ENCODE results near the gene DGKB.

The DGKB gene

DNA sequence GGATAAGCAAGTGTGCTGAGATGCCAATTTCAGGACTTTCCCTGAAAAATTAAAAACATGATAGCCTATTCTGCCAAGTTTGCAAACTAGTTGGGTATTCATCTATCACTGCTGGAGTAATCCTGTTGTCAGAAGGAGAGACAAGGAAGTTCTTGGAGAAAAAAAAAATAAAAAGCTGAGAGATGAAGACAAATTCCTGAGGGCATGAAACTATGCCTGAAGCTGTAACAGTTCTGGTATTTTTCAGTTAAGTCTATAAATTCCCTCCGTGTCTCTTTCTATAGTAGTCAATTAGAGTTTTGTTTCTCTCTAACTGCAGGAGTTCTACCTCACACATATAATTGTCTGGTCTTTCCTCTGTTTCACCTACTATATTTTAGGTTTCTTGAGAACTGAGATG is 95.7 kb downstream of the DGKB start:
- Histone ChIP-seq H3K4me1 (ENCODE audit: control insufficient read depth, insufficient read depth, low read length) (no peaks in the 10 kb centered on the region), H3K9ac (ENCODE audit: low read length) (no peak overlapping the region), H3K4me3 (ENCODE audit: low read length) (no peak overlapping the region), H3K27ac (ENCODE audit: low read depth, low read length) (no peak overlapping the region), H3K36me3 (ENCODE audit: control insufficient read depth, insufficient read depth, low read length) (no peaks in the 10 kb centered on the region), H3K27me3 (ENCODE audit: control insufficient read depth, insufficient read depth, low read length) (no peaks in the 10 kb centered on the region)

DNA sequence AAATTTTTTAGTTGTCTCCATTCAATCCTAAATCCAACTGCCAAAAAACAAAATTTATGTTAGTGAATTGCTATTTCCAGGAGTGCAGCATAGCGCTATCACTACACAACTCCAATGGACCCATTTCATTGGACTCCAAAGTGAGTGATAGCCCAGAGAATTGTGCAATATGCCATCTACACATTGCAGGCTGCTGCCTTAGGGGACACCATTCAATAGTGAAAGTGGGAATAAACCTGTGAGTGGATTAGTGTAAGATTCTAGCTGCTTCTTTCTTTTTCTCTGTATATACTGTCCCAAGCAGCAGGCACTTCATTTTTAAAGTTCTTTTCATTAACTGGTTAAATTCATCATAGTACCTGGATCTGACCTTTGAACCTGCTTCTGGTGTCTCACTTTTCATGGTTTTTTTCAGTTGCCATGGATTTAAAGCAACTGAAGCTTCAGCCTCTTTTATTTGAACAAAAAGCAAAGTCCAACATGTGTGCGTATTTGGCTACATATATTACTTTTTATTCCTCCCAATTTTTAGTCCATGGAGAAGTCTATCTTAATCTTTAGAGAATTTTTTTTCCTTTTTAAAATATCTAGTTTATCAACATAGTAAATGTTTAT is 97.3 kb downstream of the DGKB start:
- no peak overlapping the region for H3K4me3 ChIP-seq (ENCODE audit: low read length)
- no peaks in the 10 kb centered on the region for H3K36me3 ChIP-seq (ENCODE audit: control insufficient read depth, insufficient read depth, low read length)
- H3K27me3 ChIP-seq (ENCODE audit: control insufficient read depth, insufficient read depth, low read length), result no peaks in the 10 kb centered on the region
- no peaks in the 10 kb centered on the region for H3K4me1 ChIP-seq (ENCODE audit: control insufficient read depth, insufficient read depth, low read length)
- no peak overlapping the region for H3K9ac ChIP-seq (ENCODE audit: low read length)
- no peak overlapping the region for H3K27ac ChIP-seq (ENCODE audit: low read depth, low read length)

DNA sequence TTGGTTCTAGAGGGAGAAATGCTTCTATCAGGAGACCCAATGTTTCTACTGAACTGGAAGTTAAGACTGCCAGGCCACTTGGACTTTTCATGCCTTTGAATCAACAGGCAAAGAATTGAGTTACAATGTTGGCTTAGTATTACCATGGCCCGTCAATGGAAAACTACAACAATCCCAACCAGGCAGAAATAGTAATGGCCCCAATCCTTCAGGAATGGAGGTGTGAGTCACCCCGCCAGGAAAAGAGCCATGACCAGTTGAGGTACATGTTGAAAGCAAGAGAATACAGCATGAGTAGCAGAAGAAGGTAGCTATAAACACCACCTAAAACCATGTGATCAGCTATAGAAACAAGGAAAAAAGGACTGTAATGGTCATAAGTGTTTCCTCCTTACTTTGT is 101.9 kb downstream of the DGKB start:
- Histone ChIP-seq H3K4me1 (ENCODE audit: control insufficient read depth, insufficient read depth, low read length) (no peaks in the 10 kb centered on the region), H3K4me3 (ENCODE audit: low read length) (no peak overlapping the region), H3K27me3 (ENCODE audit: control insufficient read depth, insufficient read depth, low read length) (no peaks in the 10 kb centered on the region), H3K9ac (ENCODE audit: low read length) (no peak overlapping the region), H3K36me3 (ENCODE audit: control insufficient read depth, insufficient read depth, low read length) (no peaks in the 10 kb centered on the region), H3K27ac (ENCODE audit: low read depth, low read length) (no peak overlapping the region)

DNA sequence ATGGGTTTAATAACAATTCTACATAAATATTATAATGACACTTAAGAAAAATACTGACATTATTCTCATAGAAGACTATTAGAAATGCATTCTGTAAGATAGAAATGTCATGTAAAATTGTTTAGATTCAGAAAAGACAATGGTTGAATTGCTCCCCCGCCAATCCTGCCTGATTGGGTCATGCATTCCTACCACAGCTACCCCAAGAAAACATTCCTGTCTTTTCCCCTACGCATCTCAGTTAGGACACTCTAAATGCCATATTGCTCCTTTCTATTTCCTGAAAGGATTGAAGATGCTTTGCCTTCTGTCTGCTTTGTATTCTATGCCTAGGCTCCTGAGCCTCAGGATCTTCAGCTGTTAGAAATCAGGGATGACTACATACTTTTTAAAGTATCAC is 109.4 kb downstream of the DGKB start:
- H3K4me3 ChIP-seq (ENCODE audit: low read length), result no peak overlapping the region
- H3K36me3 ChIP-seq (ENCODE audit: control insufficient read depth, insufficient read depth, low read length), result no peaks in the 10 kb centered on the region
- no peaks in the 10 kb centered on the region for H3K4me1 ChIP-seq (ENCODE audit: control insufficient read depth, insufficient read depth, low read length)
- no peaks in the 10 kb centered on the region for H3K27me3 ChIP-seq (ENCODE audit: control insufficient read depth, insufficient read depth, low read length)
- H3K9ac ChIP-seq (ENCODE audit: low read length), result no peak overlapping the region
- no peak overlapping the region for H3K27ac ChIP-seq (ENCODE audit: low read depth, low read length)

DNA sequence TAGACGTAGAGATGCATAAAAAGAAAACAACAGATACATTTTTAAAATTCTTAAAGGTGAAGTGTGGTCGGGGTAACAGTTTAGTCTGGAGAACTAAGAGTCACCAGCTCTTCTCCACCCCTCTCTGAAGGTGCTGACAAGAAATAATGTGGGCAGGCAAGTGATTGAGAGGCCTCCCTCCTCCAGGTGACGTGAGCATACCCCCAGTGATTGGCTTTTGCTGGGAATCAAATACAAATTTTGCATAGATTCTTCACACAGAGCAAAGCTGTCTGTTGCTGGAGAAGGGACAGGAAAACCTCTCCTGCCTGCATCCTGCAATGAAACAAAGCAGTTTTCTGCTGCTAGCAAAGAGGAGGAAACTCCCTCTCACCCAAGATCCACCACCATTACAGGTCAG is 115.0 kb downstream of the DGKB start:
- Histone ChIP-seq H3K36me3 (ENCODE audit: control insufficient read depth, insufficient read depth, low read length) (no peaks in the 10 kb centered on the region), H3K27ac (ENCODE audit: low read depth, low read length) (no peak overlapping the region), H3K4me3 (ENCODE audit: low read length) (no peak overlapping the region), H3K4me1 (ENCODE audit: control insufficient read depth, insufficient read depth, low read length) (no peaks in the 10 kb centered on the region), H3K27me3 (ENCODE audit: control insufficient read depth, insufficient read depth, low read length) (no peaks in the 10 kb centered on the region), H3K9ac (ENCODE audit: low read length) (no peak overlapping the region)

DNA sequence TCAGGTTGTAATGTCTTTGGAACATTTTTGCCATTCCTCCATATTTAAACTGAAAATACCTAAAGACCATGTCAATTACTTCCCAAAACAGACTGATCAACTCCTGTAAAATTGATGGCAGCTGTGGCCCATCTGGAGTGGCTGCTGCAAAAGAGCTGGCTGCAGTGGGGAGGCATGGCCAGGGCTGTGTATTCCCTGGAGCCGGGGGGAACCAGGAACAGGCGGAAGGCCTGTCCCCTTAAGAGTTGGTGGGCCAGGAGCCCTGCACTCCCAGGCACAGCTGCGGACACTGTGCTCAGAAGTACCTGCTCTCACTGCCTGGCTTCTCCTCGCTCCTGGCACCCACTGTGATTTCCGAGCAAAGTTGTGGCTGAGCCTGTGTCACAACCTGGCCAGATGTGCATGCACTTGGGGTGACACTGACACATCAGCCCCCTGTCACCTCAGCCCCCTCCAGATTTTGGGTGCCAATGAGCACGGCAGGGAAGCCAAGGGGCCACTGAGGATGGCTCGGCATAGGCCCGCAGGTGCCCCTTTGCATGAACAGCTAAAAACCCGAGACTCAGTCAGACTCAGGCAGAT is 116.1 kb downstream of the DGKB start:
- no peaks in the 10 kb centered on the region for H3K36me3 ChIP-seq (ENCODE audit: control insufficient read depth, insufficient read depth, low read length)
- H3K27me3 ChIP-seq (ENCODE audit: control insufficient read depth, insufficient read depth, low read length), result no peaks in the 10 kb centered on the region
- no peak overlapping the region for H3K27ac ChIP-seq (ENCODE audit: low read depth, low read length)
- no peak overlapping the region for H3K4me3 ChIP-seq (ENCODE audit: low read length)
- H3K4me1 ChIP-seq (ENCODE audit: control insufficient read depth, insufficient read depth, low read length), result no peaks in the 10 kb centered on the region
- no peak overlapping the region for H3K9ac ChIP-seq (ENCODE audit: low read length)

DNA sequence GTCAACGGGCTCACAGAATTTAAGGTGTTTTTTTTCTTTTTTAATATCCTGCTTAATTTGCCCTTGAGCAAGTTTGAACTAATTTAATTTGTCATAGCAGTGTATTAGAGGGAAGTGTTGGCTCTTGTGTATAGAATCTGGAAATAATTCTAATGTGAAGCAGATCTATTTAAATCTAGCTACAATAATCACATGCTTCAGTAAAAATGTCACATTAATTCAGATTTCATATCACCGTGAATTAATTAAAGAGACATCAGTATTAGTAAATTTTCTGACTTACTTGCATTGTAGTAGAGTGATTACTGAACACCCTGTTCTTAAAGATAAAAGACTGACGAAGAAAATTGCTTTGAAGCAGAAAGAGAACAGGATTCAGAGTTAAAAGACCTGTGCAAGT is 124.7 kb downstream of the DGKB start:
- Histone ChIP-seq H3K4me3 (ENCODE audit: low read length) (no peak overlapping the region), H3K27ac (ENCODE audit: low read depth, low read length) (no peak overlapping the region), H3K9ac (ENCODE audit: low read length) (no peak overlapping the region), H3K27me3 (ENCODE audit: control insufficient read depth, insufficient read depth, low read length) (no peaks in the 10 kb centered on the region), H3K36me3 (ENCODE audit: control insufficient read depth, insufficient read depth, low read length) (no peaks in the 10 kb centered on the region), H3K4me1 (ENCODE audit: control insufficient read depth, insufficient read depth, low read length) (no peaks in the 10 kb centered on the region)

DNA sequence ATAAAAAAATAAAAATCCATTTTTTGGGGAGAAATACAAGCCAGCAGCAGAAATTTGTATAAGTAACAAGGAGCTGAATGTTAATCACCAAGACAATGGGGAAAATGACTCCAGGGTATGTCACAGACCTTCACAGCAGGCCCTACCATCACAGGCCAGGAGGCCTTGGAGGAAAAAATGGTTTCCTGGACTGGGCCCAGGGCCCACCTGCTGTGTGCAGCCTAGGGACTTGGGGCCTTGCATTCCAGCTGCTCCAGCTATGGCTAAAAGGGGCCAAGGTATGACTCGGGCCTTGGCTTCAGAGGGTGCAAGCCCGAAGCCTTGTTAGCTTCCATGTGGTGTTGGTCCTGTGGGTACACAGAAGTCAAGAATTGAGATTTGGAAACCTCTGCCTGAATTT is 126.3 kb downstream of the DGKB start:
- Histone ChIP-seq H3K4me1 (ENCODE audit: control insufficient read depth, insufficient read depth, low read length) (no peaks in the 10 kb centered on the region), H3K9ac (ENCODE audit: low read length) (no peak overlapping the region), H3K27ac (ENCODE audit: low read depth, low read length) (no peak overlapping the region), H3K27me3 (ENCODE audit: control insufficient read depth, insufficient read depth, low read length) (no peaks in the 10 kb centered on the region), H3K4me3 (ENCODE audit: low read length) (no peak overlapping the region), H3K36me3 (ENCODE audit: control insufficient read depth, insufficient read depth, low read length) (no peaks in the 10 kb centered on the region)

DNA sequence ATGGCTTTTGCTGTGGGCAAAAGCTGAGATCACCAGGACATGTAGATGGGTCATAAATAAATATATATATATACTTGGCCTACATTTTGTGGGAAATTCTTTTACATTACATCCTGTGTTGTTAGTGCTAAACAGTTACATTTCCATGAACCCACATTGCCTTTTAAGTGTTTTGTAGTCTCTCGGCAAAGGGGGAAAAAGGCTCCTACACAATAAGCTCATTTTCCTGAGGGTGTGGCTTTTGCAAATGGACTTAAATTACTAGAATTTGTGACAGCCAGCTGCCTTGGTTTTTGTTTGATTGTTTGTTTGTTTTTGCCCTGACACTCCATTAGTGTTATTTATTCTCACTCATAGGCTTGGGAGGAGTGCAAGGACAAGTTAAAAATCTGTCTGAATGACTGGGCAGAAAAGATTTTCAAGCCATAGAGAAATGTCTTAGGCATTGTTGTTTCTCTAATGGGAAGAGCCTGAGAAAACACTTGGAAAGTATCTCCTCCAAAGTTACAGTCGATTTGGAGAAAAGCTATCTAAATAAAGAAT is 128.8 kb downstream of the DGKB start:
- Histone ChIP-seq H3K27me3 (ENCODE audit: control insufficient read depth, insufficient read depth, low read length) (no peaks in the 10 kb centered on the region), H3K4me1 (ENCODE audit: control insufficient read depth, insufficient read depth, low read length) (no peaks in the 10 kb centered on the region), H3K27ac (ENCODE audit: low read depth, low read length) (no peak overlapping the region), H3K36me3 (ENCODE audit: control insufficient read depth, insufficient read depth, low read length) (no peaks in the 10 kb centered on the region), H3K4me3 (ENCODE audit: low read length) (no peak overlapping the region), H3K9ac (ENCODE audit: low read length) (no peak overlapping the region)

DNA sequence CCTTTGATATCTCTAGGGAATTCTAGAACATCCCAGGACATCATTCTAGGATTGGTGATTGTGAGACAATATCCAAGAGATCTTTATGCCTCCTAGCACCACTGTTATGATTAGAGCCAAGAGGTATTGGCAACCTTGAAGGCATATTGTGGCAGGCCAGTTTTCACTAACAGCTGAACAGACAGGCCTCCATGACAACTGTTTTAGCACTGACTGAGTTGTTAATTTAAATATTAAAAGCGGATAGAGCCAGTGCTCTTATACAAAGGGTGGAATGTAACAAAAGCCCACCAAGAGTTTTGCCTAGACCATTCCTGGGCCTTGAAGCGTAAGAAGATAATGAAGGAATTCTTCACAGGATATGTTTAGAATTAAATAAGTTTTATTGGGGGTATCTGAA is 131.9 kb downstream of the DGKB start:
- Histone ChIP-seq H3K36me3 (ENCODE audit: control insufficient read depth, insufficient read depth, low read length) (no peaks in the 10 kb centered on the region), H3K27me3 (ENCODE audit: control insufficient read depth, insufficient read depth, low read length) (no peaks in the 10 kb centered on the region), H3K27ac (ENCODE audit: low read depth, low read length) (no peak overlapping the region), H3K4me1 (ENCODE audit: control insufficient read depth, insufficient read depth, low read length) (no peaks in the 10 kb centered on the region), H3K9ac (ENCODE audit: low read length) (no peak overlapping the region), H3K4me3 (ENCODE audit: low read length) (no peak overlapping the region)

DNA sequence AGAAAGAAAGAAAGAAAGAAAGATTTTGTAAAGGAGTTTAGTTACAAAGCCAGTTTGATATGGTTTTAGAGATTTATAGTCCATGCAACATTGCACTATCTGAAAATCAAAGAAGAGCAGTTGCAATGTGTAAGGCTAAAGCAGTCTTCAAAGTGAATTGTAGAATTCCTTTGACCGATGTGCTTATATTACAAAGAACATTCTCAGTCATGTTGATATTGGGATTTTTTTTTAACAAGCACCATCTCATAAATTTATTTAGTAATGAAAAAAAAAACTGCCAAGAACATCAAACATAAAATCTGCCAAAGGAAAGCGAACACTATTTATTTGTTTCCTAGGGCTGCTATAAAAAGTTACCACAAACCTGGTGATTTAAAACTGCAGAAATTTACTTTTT is 133.3 kb downstream of the DGKB start:
- Histone ChIP-seq H3K36me3 (ENCODE audit: control insufficient read depth, insufficient read depth, low read length) (no peaks in the 10 kb centered on the region), H3K27me3 (ENCODE audit: control insufficient read depth, insufficient read depth, low read length) (no peaks in the 10 kb centered on the region), H3K9ac (ENCODE audit: low read length) (no peak overlapping the region), H3K27ac (ENCODE audit: low read depth, low read length) (no peak overlapping the region), H3K4me3 (ENCODE audit: low read length) (no peak overlapping the region), H3K4me1 (ENCODE audit: control insufficient read depth, insufficient read depth, low read length) (peaks cover 2% of the 10 kb centered on the region)

DNA sequence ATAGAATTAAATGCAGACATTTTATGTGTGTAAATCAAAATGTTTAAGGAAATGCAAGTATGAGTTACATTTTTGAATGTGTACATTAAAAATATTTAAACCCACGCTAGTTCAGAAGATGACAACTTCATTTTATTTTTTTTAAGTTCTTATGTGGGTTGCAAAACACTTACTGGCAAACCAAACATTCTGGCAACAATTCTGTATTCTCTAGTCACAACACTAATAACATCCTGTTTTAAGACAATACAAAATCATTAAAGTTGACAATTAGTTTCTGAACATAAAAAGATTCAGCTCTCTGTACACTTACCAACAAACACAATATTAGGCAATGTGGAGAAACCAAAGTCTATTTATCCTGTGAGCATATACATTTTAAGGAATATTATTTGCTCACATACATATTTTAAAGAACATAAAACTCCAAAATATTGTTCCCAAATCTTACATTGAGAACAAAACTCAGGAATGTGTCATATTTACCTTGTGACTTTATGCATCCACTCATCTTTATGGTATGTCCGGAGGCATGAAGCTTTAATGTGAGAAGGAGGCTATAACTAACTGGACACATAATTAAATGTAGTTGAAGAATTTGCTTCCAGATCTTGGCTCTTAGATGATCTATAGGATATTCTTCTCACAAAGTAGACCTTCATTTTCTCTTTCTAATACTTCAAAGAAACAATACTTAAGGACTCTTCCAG is 134.7 kb downstream of the DGKB start:
- Histone ChIP-seq H3K4me3 (ENCODE audit: low read length) (no peak overlapping the region), H3K4me1 (ENCODE audit: control insufficient read depth, insufficient read depth, low read length) (peaks cover 2% of the 10 kb centered on the region), H3K36me3 (ENCODE audit: control insufficient read depth, insufficient read depth, low read length) (no peaks in the 10 kb centered on the region), H3K27me3 (ENCODE audit: control insufficient read depth, insufficient read depth, low read length) (no peaks in the 10 kb centered on the region), H3K9ac (ENCODE audit: low read length) (no peak overlapping the region), H3K27ac (ENCODE audit: low read depth, low read length) (no peak overlapping the region)

DNA sequence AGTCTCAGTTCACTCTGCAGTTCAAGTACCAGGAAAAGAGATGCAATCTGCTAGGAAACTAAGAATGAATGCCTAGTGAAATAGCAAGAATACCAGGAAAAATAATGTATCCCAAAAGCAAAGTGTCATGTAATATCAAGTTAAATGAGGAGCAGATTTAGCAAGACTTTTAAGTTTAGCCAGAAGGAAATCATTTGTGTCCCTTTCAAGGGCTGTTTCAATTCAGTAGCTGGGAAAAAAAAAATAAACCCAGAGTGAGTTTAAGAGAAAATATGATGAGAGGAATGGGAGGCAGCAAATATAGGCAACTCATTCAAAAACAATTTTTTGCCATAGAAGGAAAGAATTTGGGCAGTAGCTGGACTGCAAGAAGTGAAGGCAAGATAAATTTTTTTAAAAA is 135.8 kb downstream of the DGKB start:
- Histone ChIP-seq H3K4me1 (ENCODE audit: control insufficient read depth, insufficient read depth, low read length) (peaks cover 7% of the 10 kb centered on the region), H3K27me3 (ENCODE audit: control insufficient read depth, insufficient read depth, low read length) (no peaks in the 10 kb centered on the region), H3K27ac (ENCODE audit: low read depth, low read length) (no peak overlapping the region), H3K9ac (ENCODE audit: low read length) (no peak overlapping the region), H3K4me3 (ENCODE audit: low read length) (no peak overlapping the region), H3K36me3 (ENCODE audit: control insufficient read depth, insufficient read depth, low read length) (no peaks in the 10 kb centered on the region)

Data from rectal smooth muscle tissue (tissue), 1 donor.